ENCODE measurements around the gene SPPL2A.
A peak's percentile ranks its signal among the peaks of the same experiment; 100 is the strongest.

The SPPL2A gene

GRCh38 chr15:50777042-50777441 lies 11.5 kb upstream of the SPPL2A start:
- CTCF ChIA-PET, result no interaction called here
- TF ChIP-seq, protein P1, sequence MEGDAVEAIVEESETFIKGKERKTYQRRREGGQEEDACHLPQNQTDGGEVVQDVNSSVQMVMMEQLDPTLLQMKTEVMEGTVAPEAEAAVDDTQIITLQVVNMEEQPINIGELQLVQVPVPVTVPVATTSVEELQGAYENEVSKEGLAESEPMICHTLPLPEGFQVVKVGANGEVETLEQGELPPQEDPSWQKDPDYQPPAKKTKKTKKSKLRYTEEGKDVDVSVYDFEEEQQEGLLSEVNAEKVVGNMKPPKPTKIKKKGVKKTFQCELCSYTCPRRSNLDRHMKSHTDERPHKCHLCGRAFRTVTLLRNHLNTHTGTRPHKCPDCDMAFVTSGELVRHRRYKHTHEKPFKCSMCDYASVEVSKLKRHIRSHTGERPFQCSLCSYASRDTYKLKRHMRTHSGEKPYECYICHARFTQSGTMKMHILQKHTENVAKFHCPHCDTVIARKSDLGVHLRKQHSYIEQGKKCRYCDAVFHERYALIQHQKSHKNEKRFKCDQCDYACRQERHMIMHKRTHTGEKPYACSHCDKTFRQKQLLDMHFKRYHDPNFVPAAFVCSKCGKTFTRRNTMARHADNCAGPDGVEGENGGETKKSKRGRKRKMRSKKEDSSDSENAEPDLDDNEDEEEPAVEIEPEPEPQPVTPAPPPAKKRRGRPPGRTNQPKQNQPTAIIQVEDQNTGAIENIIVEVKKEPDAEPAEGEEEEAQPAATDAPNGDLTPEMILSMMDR (IDR thresholded peaks at IDR 0.05; ENCODE audit: insufficient read depth, low read length, missing control alignments), result no peak
- DNase-seq (ENCODE audit: low read depth, low spot score), result no peak
- no peak overlapping the region for H3K4me3 ChIP-seq (ENCODE audit: low read depth, low read length)
- POLR2A ChIA-PET, result no interaction called here

DNA sequence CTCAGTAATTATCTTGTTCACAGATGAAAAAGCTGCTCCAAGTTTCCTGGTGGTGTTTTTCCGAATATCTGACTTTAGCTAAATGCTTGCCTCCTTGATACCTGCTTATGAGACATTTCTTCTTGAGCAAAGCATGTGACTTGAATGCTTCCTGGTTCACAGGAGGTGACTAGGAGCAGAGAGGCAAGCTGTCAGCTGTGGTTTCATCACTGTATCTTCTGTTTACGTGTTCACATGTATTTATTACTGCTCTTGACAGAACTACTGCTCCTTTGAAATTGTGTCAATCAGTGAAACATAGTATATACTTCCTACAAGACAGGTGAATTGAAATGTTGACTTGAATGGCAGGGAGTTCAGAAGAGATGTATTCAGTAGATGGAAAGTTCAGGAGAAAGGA lies 8.9 kb upstream of the SPPL2A start:
- DNase-seq (ENCODE audit: low read depth, low spot score), result no peak
- TF ChIP-seq, protein P1 (IDR thresholded peaks at IDR 0.05; ENCODE audit: insufficient read depth, low read length, missing control alignments), result no peak
- ChIA-PET POLR2A (interaction anchor here (1.2 kb wide), 1 partner anchor 111 kb away, joined by 3 read pairs; no protein-coding TSS in a partner anchor), CTCF (no interaction called here)
- no peak overlapping the region for H3K4me3 ChIP-seq (ENCODE audit: low read depth, low read length)

DNA sequence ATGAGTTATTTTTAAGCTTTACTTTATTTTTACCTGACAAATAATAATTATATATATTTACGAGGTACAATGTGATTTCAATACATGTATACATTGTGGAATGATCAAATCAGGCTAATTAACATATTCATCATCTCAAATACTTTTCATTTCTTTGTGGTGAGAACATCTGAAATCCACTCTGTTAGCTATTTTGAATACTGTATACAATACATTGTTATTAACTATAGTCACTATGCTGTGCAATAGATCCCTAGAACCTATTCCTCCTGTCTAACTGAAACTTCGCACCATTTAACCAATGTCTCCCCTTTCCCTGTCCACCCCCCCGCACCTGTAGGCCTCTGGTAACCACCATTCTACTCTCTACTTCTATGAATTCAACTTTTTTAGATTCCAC lies 7.9 kb upstream of the SPPL2A start:
- no peak for DNase-seq (ENCODE audit: low read depth, low spot score)
- CTCF ChIA-PET, result no interaction called here
- H3K4me3 ChIP-seq (ENCODE audit: low read depth, low read length), result no peak overlapping the region
- TF ChIP-seq, protein P1 (IDR thresholded peaks at IDR 0.05; ENCODE audit: insufficient read depth, low read length, missing control alignments), result no peak
- POLR2A ChIA-PET, result interaction anchor here (1.2 kb wide), 1 partner anchor 112 kb away, joined by 3 read pairs; no protein-coding TSS in a partner anchor

GRCh38 chr15:50767332-50767861 lies 1.9 kb upstream of the SPPL2A start:
- ChIA-PET CTCF (no interaction called here), POLR2A (no interaction called here)

DNA sequence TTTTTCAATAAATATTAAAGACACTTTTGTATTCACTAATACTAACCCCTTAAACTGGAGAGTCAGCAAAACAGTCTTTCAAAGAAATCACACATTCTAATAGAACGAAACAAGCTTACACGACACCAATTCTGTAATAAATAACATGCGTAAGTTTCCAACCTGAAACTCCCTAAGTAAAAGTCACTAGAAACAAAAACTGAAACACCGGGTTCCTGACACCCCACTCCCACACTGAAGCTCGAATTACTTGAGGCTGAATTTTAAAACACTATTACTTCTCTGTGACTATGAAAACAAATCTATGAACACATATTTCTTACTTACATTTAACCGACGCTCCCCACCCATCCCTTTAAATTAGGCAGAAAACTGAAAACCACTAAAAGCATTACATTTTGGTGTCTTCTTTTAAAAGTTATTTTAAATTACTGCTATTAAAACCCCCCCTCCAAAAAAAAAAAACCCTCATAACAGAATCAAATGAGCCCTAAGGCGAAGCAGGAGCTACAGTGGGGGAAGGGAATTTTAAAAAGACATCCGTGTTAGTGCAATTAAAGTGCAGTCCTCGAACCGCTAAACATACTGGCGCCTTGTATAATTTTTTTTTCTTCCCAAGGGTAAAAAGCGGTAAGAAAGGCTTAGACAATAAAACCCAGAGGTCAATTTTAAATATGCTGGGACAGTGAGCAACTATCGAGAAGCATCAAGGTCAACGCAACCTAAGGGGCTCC lies 878 bp downstream of the SPPL2A start:
- TF ChIP-seq, protein P1 (IDR thresholded peaks at IDR 0.05; ENCODE audit: insufficient read depth, low read length, missing control alignments), result no peak
- ChIA-PET CTCF (no interaction called here), POLR2A (interaction anchor here (0.6 to 1.2 kb wide), 5 partner anchors 53 to 410 kb away, joined by 3 to 6 read pairs (median 3); partner anchors contain the start of genes GABPB1 and TRPM7)
- no peak for DNase-seq (ENCODE audit: low read depth, low spot score)
- H3K4me3 ChIP-seq (ENCODE audit: low read depth, low read length), result peak overlapping the region; percentile 72

More at GRCh38 chr15:50767332-50767861, 1.9 kb upstream of the SPPL2A start:
- DNase-seq (ENCODE audit: low read depth, low spot score), result no peak
- no peak overlapping the region for H3K4me3 ChIP-seq (ENCODE audit: low read depth, low read length)
- TF ChIP-seq, protein P1 (IDR thresholded peaks at IDR 0.05; ENCODE audit: insufficient read depth, low read length, missing control alignments), result no peak

GRCh38 chr15:50758712-50759205 lies 6.7 kb downstream of the SPPL2A start:
- DNase-seq (ENCODE audit: low read depth, low spot score), result no peak
- TF ChIP-seq, protein P1 (IDR thresholded peaks at IDR 0.05; ENCODE audit: insufficient read depth, low read length, missing control alignments), result no peak
- POLR2A ChIA-PET, result no interaction called here
- CTCF ChIA-PET, result no interaction called here
- no peak overlapping the region for H3K4me3 ChIP-seq (ENCODE audit: low read depth, low read length)
